HepG2 (cell line): Measurements from ENCODE around the gene VAMP8. TPM values are rescaled to one million over a fixed set of nuclear protein-coding genes. Genes with fewer than 3 reads are reported as not detected.
A peak's percentile ranks its signal among the peaks of the same experiment; 100 is the strongest.

Experiments used
- FOXO1 ChIP-seq: sonication (generic); formaldehyde crosslinking; IDR thresholded peaks from 2 replicates; pipeline ENCODE4 v1.4.0; 2020; ENCODE audit warnings: missing genetic modification reagents
- GFI1 ChIP-seq: sonication (generic); formaldehyde crosslinking; IDR thresholded peaks from 2 replicates; pipeline ENCODE4 v1.5.0; 2020; ENCODE audit warnings: missing genetic modification reagents, mild to moderate bottlenecking, borderline replicate concordance
- KLF9 ChIP-seq: IDR thresholded peaks from 2 replicates; pipeline ENCODE4 v1.6.1; 2016; ENCODE audit warnings: low read depth
- NFIC ChIP-seq: IDR thresholded peaks from 2 replicates; pipeline ENCODE4 v1.6.1; 2012; ENCODE audit warnings: mild to moderate bottlenecking, low read length, inconsistent platforms
- RFXAP ChIP-seq: sonication (generic); formaldehyde crosslinking; IDR thresholded peaks from 2 replicates; pipeline ENCODE4 v1.4.0; 2020; ENCODE audit warnings: missing genetic modification reagents, borderline replicate concordance
- SOX13 ChIP-seq, 3 experiments: fragments of 450-650 bp in 1 of 3; sonication (generic) in 1 of 3; formaldehyde crosslinking in 1 of 3; IDR thresholded peaks in 2 of 3; conservative IDR thresholded peaks in 1 of 3; 2 replicates each; pipeline versions ENCODE4 v1.5.0 to v1.6.1; 2016 to 2020; ENCODE audit warnings: antibody characterized with exemption in 1 of 3, mild to moderate bottlenecking in 1 of 3, missing compliant biosample characterization in 1 of 3, missing genetic modification reagents in 1 of 3, moderate library complexity in 1 of 3
- SP2 ChIP-seq: sonication (generic); formaldehyde crosslinking; IDR thresholded peaks from 2 replicates; pipeline ENCODE4 v1.5.1; 2020; ENCODE audit warnings: mild to moderate bottlenecking, missing genetic modification reagents
- SRY ChIP-seq: sonication (generic); formaldehyde crosslinking; IDR thresholded peaks from 2 replicates; pipeline ENCODE4 v1.8.0; 2022; ENCODE audit warnings: mild to moderate bottlenecking, missing genetic modification reagents
- ZMYM3 ChIP-seq: sonication (generic); formaldehyde crosslinking; IDR thresholded peaks from 2 replicates; pipeline ENCODE4 v1.5.1; 2020; ENCODE audit warnings: mild to moderate bottlenecking, missing genetic modification reagents
- ZNF431 ChIP-seq: sonication (generic); formaldehyde crosslinking; IDR thresholded peaks from 2 replicates; pipeline ENCODE4 v1.9.0; 2022; ENCODE audit warnings: missing genetic modification reagents, low read depth, mild to moderate bottlenecking, borderline replicate concordance
- ZNF446 ChIP-seq: sonication (generic); formaldehyde crosslinking; IDR thresholded peaks from 2 replicates; pipeline ENCODE4 v1.5.0; 2020; ENCODE audit warnings: mild to moderate bottlenecking, missing genetic modification reagents
- ZNF556 ChIP-seq: sonication (generic); formaldehyde crosslinking; IDR thresholded peaks from 2 replicates; pipeline ENCODE4 v1.4.0; 2020; ENCODE audit warnings: mild to moderate bottlenecking, missing genetic modification reagents, borderline replicate concordance
- polyA plus RNA-seq, 8 experiments: library from polyadenylated mRNA; depleted of rRNA in 3 of 8; stranded (reverse) in 7 of 8; unstranded in 1 of 8; fragments of >200 nt; fragmentation: Illumina TruSeq in 4 of 8; extraction: Trizol in 4 of 8; gene quantifications; 2 replicates each; pipeline versions ENCODE4 v1.2.1 to v1.2.3, GENCODE V29; 2011 to 2016; ENCODE audit warnings: low read depth in 4 of 8, missing spikeins in 1 of 8, mixed read lengths in 1 of 8; ENCODE audit not compliant: insufficient read depth in 1 of 8
- total RNA-seq, 5 experiments: library from RNA; depleted of rRNA; stranded (reverse); fragments of >200 nt; fragmentation: Illumina TruSeq; extraction: Trizol; gene quantifications; 2 replicates each; pipeline ENCODE4 v1.2.3, GENCODE V29; 2016; ENCODE audit warnings: low read depth in 1 of 5
- TF ChIP-seq, protein P1 (sequence below): sonication (generic); formaldehyde crosslinking; IDR thresholded peaks from 2 replicates; pipeline ENCODE4 v1.4.0; 2020; ENCODE audit warnings: missing genetic modification reagents
- TF ChIP-seq, protein P2 (sequence below): IDR thresholded peaks from 2 replicates; pipeline ENCODE4 v1.6.1; 2016
- TF ChIP-seq, protein P3 (sequence below): sonication (generic); formaldehyde crosslinking; conservative IDR thresholded peaks from 2 replicates; pipeline ENCODE4 v1.4.0; 2020; ENCODE audit warnings: missing genetic modification reagents
- TF ChIP-seq, protein P4 (sequence below): sonication (generic); formaldehyde crosslinking; IDR thresholded peaks from 2 replicates; pipeline ENCODE4 v1.9.0; 2022; ENCODE audit warnings: missing genetic modification reagents, mild to moderate bottlenecking, borderline replicate concordance
- TF ChIP-seq, protein P5 (sequence below): sonication (generic); formaldehyde crosslinking; IDR thresholded peaks from 2 replicates; pipeline ENCODE4 v1.4.0; 2020; ENCODE audit warnings: low read depth, mild to moderate bottlenecking, missing genetic modification reagents

Gene VAMP8
- total and polyA plus RNA-seq, 2 of the 13 experiments (the other 11 are each of a cell fraction or from before 2014, with no cell fraction given): 83.3 to 157 TPM

DNA sequence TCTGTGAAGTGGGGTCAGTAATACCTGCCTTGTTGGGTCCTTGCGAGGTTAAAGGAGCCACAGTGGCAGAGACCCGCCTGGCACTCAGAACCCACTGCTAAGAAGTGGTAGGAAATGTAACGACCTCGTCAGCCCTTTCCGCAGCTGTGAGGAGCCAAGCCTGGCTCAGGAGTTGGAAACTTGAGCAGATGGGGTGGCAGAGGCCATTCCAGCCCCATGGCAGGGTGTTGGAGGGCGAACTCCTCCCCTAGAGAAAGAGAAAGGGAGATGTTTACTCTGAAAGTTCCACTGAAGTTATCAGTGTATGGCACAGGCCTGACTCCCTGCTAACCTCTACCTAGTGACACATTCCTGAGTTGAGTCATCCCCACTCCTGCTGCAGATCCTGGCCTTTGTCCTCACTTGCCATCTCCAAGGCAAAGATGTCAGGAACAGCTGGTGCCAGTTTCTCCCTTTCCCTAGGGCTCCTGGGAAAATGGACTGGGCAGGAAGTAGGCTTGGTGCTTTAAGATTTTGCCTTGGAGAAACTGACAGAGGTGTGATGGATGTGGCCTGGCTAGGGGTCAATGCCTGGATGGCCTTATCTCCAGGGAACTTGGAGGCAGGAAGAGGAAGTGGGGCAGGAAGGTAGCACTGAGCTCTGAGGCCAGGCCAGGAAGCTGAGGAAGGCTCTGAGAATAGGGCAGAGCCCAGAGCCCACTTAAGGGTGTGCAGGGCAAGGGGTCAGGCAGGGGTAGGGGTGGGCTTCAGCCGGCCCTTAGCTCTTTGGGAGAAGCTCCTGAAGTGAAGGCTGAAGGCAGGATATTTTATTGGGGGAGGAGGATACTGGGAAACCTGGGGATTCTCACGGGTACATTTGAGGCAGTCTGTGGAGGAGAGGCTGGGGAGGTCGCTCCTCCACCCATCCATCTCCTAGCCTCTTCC lies 7.7 kb downstream of the VAMP8 start (continued):
- TF ChIP-seq ZNF446 (CRISPR knock-in tag) (peak; percentile 14; the same call in 1 of the 2 replicates), SP2 (no peak), SRY (no peak; the same call in 1 of the 2 replicates), ZNF556 (CRISPR knock-in tag) (peak; percentile 63; the same call in 1 of the 2 replicates), FOXO1 (CRISPR knock-in tag) (peak; percentile 81), KLF9 (CRISPR knock-in tag) (peak; percentile 7; the same call in 1 of the 2 replicates), ZNF431 (CRISPR knock-in tag) (no peak; the same call in none of the 2 replicates), NFIC (0 out of 2 replicates have a peak, but pooled peaks have one; percentile 68), RFXAP (CRISPR knock-in tag) (peak; percentile 79; the same call in 1 of the 2 replicates), GFI1 (CRISPR knock-in tag) (0 out of 2 replicates have a peak, but pooled peaks have one; percentile 83), SOX13 (IDR thresholded peaks at IDR 0.05) (no peak; the same call in 1 of the 2 replicates), SOX13 (CRISPR knock-in tag; conservative IDR thresholded peaks at IDR 0.05 in 1 of 2, IDR thresholded peaks at IDR 0.05 in 1 of 2) (peak; percentile 5 to 84; a peak in 2 of 4 replicates), ZMYM3 (CRISPR knock-in tag) (peak; percentile 96)
- TF ChIP-seq, protein P1, sequence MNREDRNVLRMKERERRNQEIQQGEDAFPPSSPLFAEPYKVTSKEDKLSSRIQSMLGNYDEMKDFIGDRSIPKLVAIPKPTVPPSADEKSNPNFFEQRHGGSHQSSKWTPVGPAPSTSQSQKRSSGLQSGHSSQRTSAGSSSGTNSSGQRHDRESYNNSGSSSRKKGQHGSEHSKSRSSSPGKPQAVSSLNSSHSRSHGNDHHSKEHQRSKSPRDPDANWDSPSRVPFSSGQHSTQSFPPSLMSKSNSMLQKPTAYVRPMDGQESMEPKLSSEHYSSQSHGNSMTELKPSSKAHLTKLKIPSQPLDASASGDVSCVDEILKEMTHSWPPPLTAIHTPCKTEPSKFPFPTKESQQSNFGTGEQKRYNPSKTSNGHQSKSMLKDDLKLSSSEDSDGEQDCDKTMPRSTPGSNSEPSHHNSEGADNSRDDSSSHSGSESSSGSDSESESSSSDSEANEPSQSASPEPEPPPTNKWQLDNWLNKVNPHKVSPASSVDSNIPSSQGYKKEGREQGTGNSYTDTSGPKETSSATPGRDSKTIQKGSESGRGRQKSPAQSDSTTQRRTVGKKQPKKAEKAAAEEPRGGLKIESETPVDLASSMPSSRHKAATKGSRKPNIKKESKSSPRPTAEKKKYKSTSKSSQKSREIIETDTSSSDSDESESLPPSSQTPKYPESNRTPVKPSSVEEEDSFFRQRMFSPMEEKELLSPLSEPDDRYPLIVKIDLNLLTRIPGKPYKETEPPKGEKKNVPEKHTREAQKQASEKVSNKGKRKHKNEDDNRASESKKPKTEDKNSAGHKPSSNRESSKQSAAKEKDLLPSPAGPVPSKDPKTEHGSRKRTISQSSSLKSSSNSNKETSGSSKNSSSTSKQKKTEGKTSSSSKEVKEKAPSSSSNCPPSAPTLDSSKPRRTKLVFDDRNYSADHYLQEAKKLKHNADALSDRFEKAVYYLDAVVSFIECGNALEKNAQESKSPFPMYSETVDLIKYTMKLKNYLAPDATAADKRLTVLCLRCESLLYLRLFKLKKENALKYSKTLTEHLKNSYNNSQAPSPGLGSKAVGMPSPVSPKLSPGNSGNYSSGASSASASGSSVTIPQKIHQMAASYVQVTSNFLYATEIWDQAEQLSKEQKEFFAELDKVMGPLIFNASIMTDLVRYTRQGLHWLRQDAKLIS: no peak
- TF ChIP-seq, protein P2, sequence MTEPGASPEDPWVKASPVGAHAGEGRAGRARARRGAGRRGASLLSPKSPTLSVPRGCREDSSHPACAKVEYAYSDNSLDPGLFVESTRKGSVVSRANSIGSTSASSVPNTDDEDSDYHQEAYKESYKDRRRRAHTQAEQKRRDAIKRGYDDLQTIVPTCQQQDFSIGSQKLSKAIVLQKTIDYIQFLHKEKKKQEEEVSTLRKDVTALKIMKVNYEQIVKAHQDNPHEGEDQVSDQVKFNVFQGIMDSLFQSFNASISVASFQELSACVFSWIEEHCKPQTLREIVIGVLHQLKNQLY: peak; percentile 79
- TF ChIP-seq, protein P3, sequence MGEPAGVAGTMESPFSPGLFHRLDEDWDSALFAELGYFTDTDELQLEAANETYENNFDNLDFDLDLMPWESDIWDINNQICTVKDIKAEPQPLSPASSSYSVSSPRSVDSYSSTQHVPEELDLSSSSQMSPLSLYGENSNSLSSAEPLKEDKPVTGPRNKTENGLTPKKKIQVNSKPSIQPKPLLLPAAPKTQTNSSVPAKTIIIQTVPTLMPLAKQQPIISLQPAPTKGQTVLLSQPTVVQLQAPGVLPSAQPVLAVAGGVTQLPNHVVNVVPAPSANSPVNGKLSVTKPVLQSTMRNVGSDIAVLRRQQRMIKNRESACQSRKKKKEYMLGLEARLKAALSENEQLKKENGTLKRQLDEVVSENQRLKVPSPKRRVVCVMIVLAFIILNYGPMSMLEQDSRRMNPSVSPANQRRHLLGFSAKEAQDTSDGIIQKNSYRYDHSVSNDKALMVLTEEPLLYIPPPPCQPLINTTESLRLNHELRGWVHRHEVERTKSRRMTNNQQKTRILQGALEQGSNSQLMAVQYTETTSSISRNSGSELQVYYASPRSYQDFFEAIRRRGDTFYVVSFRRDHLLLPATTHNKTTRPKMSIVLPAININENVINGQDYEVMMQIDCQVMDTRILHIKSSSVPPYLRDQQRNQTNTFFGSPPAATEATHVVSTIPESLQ (CRISPR knock-in tag): no peak
- TF ChIP-seq, protein P4, sequence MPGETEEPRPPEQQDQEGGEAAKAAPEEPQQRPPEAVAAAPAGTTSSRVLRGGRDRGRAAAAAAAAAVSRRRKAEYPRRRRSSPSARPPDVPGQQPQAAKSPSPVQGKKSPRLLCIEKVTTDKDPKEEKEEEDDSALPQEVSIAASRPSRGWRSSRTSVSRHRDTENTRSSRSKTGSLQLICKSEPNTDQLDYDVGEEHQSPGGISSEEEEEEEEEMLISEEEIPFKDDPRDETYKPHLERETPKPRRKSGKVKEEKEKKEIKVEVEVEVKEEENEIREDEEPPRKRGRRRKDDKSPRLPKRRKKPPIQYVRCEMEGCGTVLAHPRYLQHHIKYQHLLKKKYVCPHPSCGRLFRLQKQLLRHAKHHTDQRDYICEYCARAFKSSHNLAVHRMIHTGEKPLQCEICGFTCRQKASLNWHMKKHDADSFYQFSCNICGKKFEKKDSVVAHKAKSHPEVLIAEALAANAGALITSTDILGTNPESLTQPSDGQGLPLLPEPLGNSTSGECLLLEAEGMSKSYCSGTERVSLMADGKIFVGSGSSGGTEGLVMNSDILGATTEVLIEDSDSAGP (CRISPR knock-in tag): peak; percentile 89
- TF ChIP-seq, protein P5, sequence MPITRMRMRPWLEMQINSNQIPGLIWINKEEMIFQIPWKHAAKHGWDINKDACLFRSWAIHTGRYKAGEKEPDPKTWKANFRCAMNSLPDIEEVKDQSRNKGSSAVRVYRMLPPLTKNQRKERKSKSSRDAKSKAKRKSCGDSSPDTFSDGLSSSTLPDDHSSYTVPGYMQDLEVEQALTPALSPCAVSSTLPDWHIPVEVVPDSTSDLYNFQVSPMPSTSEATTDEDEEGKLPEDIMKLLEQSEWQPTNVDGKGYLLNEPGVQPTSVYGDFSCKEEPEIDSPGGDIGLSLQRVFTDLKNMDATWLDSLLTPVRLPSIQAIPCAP (CRISPR knock-in tag): 0 out of 2 replicates have a peak, but pooled peaks have one; percentile 88
